GM23338 (cell line): ENCODE data around the gene ZFYVE26.

Experiments used
- JUNB ChIP-seq: IDR thresholded peaks from one replicate; pipeline ENCODE4 v1.6.1; 2016; ENCODE audit warnings: antibody characterized with exemption; ENCODE audit not compliant: unreplicated experiment
- POLR2AphosphoS5 ChIP-seq: IDR thresholded peaks from 2 replicates; pipeline ENCODE4 v1.6.1; 2016; ENCODE audit warnings: antibody characterized with exemption, low read depth
- ZNF331 ChIP-seq: fragments of 250-450 bp; sonication (Bioruptor Pico); IDR thresholded peaks from 2 replicates; pipeline ENCODE4 v1.5.0; 2020; ENCODE audit warnings: low read depth, mild to moderate bottlenecking, moderate library complexity
- TF ChIP-seq, protein P1 (sequence below), 2 experiments: fragments of 200-600 bp in 1 of 2; sonication (generic) in 1 of 2; conservative IDR thresholded peaks; 2 replicates each; pipeline versions ENCODE4 v1.5.1 to v1.6.1; 2016 to 2017; ENCODE audit warnings: antibody characterized with exemption in 2 of 2, low read depth in 2 of 2, mild to moderate bottlenecking in 2 of 2, moderate library complexity in 1 of 2
- TF ChIP-seq, protein P2 (sequence below): fragments of 250-450 bp; sonication (Bioruptor Pico); IDR thresholded peaks from 2 replicates; pipeline ENCODE4 v1.5.0; 2020; ENCODE audit warnings: mild to moderate bottlenecking, moderate library complexity

DNA sequence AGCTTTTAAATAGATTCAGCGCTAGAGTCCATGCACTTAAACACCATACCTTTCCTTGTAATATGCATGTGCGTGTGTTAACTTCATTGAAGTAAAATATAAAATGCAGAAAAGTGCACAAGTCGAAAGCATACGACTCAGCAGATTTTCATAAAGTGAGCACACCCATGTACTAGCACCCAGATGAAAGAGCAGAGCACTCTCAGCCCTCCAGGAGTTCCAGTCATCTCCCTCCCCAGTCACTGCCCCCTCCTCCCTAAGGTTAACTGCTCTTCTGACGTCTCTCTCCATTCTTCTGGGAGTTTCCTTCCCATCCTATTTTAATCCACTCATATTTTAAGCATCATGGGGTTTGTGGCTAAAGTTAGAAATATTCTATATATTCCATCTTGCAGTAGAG, 94.5 kb downstream of the ZFYVE26 start:
- TF ChIP-seq, protein P1, sequence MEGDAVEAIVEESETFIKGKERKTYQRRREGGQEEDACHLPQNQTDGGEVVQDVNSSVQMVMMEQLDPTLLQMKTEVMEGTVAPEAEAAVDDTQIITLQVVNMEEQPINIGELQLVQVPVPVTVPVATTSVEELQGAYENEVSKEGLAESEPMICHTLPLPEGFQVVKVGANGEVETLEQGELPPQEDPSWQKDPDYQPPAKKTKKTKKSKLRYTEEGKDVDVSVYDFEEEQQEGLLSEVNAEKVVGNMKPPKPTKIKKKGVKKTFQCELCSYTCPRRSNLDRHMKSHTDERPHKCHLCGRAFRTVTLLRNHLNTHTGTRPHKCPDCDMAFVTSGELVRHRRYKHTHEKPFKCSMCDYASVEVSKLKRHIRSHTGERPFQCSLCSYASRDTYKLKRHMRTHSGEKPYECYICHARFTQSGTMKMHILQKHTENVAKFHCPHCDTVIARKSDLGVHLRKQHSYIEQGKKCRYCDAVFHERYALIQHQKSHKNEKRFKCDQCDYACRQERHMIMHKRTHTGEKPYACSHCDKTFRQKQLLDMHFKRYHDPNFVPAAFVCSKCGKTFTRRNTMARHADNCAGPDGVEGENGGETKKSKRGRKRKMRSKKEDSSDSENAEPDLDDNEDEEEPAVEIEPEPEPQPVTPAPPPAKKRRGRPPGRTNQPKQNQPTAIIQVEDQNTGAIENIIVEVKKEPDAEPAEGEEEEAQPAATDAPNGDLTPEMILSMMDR (conservative IDR thresholded peaks at IDR 0.05; ENCODE audit: low read depth in 2 of 2) = no peak
- TF ChIP-seq POLR2AphosphoS5 (no peak), JUNB (no peak), ZNF331 (CRISPR knock-in tag) (no peak)
- TF ChIP-seq, protein P2, sequence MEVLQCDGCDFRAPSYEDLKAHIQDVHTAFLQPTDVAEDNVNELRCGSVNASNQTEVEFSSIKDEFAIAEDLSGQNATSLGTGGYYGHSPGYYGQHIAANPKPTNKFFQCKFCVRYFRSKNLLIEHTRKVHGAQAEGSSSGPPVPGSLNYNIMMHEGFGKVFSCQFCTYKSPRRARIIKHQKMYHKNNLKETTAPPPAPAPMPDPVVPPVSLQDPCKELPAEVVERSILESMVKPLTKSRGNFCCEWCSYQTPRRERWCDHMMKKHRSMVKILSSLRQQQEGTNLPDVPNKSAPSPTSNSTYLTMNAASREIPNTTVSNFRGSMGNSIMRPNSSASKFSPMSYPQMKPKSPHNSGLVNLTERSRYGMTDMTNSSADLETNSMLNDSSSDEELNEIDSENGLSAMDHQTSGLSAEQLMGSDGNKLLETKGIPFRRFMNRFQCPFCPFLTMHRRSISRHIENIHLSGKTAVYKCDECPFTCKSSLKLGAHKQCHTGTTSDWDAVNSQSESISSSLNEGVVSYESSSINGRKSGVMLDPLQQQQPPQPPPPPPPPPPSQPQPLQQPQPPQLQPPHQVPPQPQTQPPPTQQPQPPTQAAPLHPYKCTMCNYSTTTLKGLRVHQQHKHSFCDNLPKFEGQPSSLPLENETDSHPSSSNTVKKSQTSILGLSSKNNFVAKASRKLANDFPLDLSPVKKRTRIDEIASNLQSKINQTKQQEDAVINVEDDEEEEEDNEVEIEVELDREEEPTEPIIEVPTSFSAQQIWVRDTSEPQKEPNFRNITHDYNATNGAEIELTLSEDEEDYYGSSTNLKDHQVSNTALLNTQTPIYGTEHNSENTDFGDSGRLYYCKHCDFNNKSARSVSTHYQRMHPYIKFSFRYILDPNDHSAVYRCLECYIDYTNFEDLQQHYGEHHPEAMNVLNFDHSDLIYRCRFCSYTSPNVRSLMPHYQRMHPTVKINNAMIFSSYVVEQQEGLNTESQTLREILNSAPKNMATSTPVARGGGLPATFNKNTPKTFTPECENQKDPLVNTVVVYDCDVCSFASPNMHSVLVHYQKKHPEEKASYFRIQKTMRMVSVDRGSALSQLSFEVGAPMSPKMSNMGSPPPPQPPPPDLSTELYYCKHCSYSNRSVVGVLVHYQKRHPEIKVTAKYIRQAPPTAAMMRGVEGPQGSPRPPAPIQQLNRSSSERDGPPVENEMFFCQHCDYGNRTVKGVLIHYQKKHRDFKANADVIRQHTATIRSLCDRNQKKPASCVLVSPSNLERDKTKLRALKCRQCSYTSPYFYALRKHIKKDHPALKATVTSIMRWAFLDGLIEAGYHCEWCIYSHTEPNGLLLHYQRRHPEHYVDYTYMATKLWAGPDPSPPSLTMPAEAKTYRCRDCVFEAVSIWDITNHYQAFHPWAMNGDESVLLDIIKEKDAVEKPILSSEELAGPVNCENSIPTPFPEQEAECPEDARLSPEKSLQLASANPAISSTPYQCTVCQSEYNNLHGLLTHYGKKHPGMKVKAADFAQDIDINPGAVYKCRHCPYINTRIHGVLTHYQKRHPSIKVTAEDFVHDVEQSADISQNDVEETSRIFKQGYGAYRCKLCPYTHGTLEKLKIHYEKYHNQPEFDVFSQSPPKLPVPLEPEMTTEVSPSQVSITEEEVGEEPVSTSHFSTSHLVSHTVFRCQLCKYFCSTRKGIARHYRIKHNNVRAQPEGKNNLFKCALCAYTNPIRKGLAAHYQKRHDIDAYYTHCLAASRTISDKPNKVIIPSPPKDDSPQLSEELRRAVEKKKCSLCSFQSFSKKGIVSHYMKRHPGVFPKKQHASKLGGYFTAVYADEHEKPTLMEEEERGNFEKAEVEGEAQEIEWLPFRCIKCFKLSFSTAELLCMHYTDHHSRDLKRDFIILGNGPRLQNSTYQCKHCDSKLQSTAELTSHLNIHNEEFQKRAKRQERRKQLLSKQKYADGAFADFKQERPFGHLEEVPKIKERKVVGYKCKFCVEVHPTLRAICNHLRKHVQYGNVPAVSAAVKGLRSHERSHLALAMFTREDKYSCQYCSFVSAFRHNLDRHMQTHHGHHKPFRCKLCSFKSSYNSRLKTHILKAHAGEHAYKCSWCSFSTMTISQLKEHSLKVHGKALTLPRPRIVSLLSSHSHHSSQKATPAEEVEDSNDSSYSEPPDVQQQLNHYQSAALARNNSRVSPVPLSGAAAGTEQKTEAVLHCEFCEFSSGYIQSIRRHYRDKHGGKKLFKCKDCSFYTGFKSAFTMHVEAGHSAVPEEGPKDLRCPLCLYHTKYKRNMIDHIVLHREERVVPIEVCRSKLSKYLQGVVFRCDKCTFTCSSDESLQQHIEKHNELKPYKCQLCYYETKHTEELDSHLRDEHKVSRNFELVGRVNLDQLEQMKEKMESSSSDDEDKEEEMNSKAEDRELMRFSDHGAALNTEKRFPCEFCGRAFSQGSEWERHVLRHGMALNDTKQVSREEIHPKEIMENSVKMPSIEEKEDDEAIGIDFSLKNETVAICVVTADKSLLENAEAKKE (CRISPR knock-in tag) = no peak
